ENCODE results near the gene SEC14L2.

GRCh38 chr22:30422481-30423300 lies 25.9 kb downstream of the SEC14L2 start:
- no peak for TF ChIP-seq CTCF (IDR thresholded peaks at IDR 0.05)
- no peak for TF ChIP-seq POLR2A (IDR thresholded peaks at IDR 0.05; ENCODE audit: low read length)
- TF ChIP-seq RFX5 (IDR thresholded peaks at IDR 0.05) = no peak
- TF ChIP-seq, protein P1, sequence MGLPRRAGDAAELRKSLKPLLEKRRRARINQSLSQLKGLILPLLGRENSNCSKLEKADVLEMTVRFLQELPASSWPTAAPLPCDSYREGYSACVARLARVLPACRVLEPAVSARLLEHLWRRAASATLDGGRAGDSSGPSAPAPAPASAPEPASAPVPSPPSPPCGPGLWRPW (IDR thresholded peaks at IDR 0.05) = no peak
